GM11168 (cell line): ENCODE measurements around the gene DLG2.

Source experiments
- in situ Hi-C: fragments of 300-500 bp; cut with MboI; formaldehyde crosslinking; loops from one replicate; pipeline ENCODE4 v1.12.0; 2022; ENCODE audit warnings: low sequenced_read_pairs; ENCODE audit not compliant: unreplicated experiment

Gene DLG2

DNA sequence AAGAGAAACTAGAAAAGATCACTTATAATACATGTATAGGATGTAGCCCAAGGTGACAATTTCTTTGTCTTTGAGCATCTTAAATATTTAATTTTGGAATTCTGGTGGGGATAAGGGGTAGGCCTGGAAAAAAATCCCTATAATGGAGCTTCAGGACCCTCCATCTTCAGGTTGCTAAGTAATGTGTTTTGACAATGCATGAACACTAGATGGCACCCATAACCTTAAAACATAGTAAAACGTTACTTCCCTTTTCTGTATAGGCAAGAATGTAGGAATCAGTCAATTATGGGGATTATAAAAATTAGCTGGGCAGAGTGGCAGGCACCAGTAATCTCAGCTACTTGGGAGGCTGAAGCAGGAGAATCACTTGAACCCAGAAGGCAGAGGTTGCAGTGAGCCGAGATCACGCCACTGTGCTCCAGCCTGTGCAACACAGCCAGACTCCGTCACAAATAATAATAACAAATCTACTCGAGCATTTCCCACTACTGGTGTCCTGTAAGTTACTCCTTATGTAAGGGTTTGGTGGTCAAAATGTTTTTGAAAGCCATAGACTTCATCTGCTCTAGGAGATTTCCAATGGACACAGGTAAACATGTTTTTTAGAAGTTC, 1799.1 kb downstream of the DLG2 start:
- in situ Hi-C loops, result loop anchor here (25.0 kb wide), 1 partner anchor 734 kb away; no protein-coding TSS in a partner anchor

DNA sequence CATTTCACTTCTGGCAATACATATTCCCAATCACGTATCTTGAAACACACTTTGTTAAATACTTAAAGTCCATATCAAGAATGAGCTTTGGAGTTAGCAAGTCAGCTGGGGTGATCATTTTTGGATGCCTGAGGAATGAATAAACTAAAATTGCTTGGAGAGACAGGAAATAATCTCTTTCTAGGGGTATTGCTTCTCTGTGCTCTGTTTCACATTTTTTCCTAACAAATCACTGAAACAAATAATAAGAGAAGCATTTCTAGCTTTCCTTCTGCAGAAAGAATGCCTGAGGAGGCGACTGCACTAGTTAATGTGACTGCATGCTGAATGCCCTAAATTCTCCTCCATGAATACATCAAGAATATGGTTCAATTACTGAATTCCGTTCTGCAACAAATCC, 1799.6 kb downstream of the DLG2 start:
- in situ Hi-C loops, result loop anchor here (25.0 kb wide), 1 partner anchor 735 kb away; no protein-coding TSS in a partner anchor

DNA sequence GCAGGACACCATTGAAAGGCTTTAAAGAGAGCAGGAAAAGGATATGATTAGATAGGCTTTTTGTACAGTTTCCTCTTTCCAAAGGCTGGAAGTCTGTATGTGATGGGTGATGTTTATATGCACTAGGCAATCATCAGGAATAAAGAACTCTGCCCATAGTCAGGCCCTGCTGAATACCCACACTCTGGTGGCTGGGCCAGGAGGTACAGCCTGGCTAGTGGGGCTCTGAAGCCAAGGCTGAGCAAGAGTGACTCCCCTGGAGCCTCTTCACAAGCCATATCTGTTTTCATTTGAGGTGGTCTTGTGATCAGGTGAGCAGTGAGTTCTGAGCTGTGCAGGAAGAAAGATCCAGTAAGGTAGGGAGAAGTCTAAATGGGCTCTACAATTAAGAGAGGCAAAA, 1801.1 kb downstream of the DLG2 start:
- in situ Hi-C loops, result loop anchor here (25.0 kb wide), 1 partner anchor 736 kb away; no protein-coding TSS in a partner anchor

DNA sequence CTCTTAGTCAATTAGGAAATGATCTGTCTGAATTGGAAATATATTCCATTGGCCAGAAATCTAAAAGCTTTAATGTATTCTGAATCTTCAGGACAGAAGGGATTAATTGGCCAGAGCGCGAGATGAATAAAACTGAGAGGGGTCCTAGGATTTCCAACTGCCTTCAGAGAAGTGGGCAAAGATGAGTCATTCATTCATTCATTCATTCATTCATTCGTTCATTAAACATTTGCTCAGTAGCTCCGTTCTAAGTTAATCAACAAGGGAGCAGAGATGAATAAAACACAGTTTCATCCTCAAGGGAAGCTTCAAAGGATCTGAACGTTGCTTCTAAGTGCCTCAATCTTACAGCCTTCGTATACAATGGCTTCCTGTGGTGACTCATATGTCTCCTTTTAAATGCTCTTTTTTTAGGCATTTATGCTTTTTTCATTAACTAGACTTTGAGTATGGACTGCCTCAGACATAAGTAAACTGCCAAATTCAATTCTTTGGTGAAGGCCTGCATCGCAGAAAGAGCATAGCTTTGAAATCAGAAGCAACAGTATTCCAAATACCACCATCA, 1803.6 kb downstream of the DLG2 start:
- in situ Hi-C loops, result loop anchor here (25.0 kb wide), 1 partner anchor 961 kb away; no protein-coding TSS in a partner anchor

DNA sequence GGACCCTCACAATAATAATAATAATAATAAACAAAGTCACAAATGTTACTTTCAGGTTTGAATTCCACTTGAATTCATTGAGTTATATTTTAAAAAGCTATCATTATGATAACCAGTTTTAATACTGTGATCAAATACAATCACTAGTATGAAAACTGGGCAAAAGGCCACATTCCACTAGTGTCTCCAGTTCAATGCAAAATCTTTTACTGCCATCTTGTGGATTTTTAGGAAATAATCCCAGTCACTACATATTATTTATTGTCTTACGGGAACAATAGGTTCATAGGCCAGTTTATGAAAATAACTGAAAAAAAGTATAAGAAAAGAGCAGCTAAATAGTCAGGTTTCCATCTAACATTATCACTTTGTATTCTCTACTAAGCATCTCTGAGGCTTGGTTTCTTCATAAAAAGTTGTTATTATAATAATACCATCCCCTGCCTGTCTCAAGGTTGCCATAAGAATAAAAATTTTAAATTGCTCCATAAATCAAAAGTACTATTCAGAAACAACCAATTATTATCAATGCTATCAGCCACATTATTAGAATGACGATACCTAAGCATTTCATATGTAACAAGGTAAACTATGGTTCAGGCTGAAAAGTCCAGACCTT, 1807.1 kb downstream of the DLG2 start:
- in situ Hi-C loops, result loop anchor here (25.0 kb wide), 1 partner anchor 958 kb away; no protein-coding TSS in a partner anchor

DNA sequence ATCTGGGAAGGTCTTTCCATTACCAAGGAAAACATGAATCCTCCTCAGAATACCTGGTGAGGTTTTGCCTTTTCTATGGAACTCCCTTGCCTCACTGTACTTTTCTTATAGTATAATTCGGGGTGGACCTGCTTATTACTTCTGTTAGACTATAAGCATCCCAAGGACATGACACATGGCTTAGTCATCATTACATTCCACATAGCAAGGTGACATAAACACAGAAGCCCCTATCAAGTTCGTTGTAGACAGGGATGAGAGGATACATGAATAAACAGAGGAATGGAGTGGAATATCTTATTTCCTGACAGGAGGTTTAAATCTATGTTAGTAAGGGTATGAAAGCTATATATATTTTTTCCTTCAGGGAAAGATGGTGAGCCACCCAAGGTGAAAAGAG, 1808.8 kb downstream of the DLG2 start:
- in situ Hi-C loops, result loop anchor here (25.0 kb wide), 1 partner anchor 956 kb away; no protein-coding TSS in a partner anchor

DNA sequence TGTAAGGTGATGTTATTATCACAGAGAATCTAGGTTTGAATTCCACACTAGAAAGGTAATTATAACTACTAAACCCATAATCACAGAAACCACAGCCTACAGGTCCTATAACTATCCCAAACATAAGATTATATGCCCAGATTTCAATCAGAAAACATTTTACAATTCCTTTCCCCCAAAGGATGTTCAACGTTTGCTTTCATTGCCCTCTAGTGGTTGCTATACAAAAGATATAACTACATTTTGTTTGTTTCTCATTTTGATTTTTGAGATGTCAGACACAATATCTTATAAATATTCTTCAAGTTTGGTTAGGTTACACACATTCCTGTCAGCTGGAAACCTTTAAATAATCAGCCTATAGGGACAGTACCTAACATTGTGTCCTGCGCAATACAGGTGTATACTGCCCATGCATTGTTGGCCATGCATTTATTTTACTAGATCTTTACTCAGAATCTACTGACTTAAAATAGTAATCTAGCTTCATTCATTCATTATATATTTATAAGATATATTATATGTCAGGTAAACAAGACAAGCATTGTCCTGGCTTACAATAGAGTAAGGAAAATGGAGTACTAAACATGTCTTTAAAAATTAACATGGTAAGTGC, 1810.5 kb downstream of the DLG2 start:
- in situ Hi-C loops, result loop anchor here (25.0 kb wide), 1 partner anchor 954 kb away; no protein-coding TSS in a partner anchor

DNA sequence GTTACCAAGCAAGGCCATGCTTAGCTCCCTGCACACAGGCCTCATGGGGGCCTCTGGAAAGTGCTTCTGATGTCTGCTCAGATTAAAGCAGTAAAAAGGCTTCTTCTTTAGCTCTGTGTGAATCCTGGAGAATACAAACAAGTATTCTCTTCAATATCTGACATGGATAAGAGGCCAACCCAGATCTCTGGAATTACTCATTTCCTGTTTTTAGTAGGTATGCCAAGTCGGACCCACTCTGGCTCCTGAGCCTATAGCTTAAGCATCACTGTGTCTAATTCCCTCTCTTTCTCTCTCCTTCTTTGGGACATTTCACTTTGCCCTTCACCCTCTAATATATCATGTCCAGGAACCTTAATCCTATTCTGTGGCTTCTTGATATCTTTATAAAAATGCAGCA, 1811.4 kb downstream of the DLG2 start:
- in situ Hi-C loops, result loop anchor here (25.0 kb wide), 1 partner anchor 953 kb away; no protein-coding TSS in a partner anchor

DNA sequence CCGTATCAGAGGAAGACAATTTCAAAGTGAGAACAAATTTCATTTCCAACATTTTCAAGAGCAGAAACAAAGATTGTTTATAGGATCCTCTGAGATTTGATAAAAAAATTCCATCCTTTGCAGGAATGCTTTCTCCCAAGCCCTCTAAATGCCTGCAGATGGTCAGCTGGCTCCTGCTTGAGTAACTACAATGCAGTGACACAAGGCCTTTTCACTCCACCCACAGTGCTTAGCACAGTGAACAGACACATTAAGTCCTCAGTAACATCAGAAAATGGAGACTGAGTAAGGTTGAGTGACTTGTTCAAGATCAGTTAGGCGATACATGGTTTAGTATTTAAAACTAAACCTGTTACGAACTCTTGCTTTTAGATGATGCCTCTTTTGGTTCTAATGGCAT, 1813.8 kb downstream of the DLG2 start:
- in situ Hi-C loops, result loop anchor here (25.0 kb wide), 1 partner anchor 951 kb away; no protein-coding TSS in a partner anchor

DNA sequence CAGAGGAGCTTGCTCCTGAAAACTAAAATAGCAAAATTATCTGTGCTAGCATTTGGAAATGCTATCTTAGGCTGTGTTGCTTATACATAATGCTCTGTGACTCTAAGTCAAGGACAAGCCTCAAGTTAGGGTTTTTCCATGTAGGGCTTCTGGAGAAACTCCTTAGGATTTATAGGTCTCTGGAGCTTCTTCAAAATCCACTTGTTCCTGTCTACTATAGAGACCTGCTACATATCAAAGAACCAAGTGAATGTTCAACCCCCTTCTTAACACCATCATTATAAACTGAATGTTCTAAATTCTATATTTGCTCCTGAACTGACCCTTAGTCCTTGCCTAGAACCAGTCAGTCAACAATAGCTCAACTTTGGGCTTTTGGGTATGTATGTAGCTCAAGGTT, 1817.9 kb downstream of the DLG2 start:
- in situ Hi-C loops, result loop anchor here (5.0 to 25.0 kb wide), 2 partner anchors 507 to 947 kb away; no protein-coding TSS in a partner anchor

DNA sequence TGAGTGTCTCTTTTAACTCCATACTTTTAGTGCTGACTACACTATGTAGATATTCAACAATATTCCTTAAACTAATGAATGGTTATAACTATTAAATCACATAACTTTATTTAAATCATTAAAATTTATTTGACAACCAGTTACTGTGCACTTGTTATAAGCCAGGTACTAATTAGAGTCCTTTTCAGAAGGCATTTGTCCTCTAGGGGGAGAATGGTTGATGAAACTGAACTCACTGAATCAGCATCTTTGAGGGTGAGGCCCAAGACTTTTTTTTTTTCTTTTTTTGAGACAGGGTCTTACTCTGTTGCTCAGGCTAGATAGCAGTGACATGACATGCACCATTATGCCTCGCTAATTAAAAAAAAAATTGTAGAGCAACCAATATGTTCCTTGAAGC, 1825.3 kb downstream of the DLG2 start:
- in situ Hi-C loops, result loop anchor here (25.0 kb wide), 1 partner anchor 939 kb away; no protein-coding TSS in a partner anchor

DNA sequence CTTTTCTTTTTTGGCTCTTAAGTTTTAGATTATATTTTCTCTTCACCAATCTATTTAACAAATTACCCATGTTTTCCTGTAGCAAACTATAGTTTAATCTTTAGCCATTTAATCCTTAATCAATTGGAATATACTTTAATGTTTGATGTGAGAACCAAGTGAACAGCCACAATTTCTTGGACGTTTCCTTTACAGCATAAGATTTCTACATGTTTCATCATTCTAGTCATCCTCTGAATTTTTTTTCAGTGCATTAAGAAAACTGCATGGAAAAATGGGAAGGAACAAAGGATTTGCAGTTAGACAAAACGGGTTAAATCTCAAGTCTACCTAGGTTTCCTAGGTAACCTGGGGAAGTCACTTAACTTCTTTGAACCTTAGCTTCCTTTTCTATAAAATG, 1833.8 kb downstream of the DLG2 start:
- in situ Hi-C loops, result no loop called here

DNA sequence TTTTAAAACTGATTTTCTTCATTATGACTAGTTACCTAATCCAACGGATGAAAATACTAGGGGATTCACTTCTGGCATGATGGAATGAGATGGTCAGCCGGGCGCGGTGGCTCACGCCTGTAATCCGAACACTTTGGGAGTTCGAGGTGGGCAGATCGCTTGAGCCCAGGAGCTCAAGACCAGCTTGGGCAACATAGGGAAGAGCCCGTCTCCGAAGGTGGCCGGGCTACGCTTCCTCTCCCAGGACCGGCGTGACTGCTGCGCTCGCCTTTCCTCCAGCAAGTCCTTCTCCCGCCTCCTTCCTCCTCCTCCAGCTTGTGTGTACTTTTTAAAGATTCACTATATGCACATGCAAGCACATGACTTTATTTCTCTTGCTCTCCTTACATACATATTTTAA, 1835.6 kb downstream of the DLG2 start:
- in situ Hi-C loops, result no loop called here

DNA sequence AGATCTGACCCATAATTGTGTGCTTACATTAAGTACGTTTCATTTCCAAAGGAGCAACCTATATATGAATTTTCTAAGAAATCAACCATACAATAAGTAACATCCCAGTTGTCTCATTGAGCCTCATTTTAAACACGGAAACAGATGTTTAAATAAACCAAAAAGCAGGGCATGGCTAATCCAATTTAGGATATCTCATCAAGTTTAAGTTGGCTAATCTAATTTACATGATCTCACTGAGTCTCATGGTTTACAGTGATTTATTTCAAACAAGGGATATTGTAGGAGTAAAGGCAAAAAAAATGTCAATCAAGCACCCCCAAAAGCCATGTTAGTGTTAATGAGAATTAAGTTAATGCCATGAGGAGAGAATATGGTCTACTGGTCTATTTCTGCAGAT, 1841.2 kb downstream of the DLG2 start:
- in situ Hi-C loops, result no loop called here

DNA sequence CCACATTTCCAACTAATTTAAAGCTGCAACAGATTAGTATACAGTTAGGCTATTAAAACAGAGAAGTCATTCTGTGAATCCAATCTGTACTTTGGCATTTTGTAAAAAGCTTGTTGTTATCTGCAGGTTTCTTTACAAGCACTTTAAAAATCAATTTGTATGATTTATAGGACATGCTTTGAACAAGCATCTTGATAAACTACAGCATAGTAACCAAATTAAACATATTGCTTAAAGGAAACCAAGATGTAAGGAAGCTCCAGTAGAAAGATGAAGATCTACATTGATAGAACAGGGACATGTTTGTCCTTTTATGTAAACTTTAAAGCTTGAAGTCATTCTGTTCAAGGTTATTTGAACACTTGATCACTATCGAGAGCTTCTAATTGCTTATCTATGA, 1842.7 kb downstream of the DLG2 start:
- in situ Hi-C loops, result no loop called here

DNA sequence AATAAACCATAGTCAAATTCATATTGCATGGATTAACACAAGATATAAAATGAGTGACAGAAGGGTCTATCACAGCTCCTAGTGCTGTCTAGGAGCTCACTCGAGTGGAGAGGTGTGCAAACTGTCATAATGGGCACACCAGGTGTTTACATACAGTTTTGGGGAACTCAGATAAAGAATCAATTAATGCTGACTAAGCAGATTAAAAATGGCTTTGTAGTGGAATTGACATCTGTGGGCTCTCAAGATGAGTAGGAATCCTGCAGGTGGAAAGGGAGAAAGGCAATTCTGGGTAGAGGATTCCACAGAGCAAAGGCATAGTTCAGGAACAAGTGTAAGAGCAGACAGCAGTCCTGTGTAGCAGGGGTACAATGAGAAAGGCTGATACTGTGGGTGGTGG, 1844.8 kb downstream of the DLG2 start:
- in situ Hi-C loops, result no loop called here

DNA sequence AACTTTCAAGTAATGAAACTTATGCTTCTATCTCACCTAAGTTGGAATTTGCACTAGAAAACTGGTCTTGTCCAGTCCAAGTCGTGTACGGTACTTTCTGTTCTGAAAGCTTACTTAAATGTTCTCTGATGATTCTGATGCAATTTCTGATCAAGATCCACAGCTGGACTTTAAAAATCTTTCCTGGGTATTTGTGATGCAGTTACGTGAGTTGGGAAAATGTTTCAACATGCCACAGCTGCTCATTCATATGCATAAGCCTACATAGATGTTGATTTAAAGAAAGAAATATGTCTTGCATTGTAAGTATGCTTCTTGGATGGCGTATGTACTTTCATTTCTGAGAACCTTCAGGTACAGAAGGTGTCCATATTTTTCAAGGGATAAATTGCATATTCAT, 1847.3 kb downstream of the DLG2 start:
- in situ Hi-C loops, result no loop called here

DNA sequence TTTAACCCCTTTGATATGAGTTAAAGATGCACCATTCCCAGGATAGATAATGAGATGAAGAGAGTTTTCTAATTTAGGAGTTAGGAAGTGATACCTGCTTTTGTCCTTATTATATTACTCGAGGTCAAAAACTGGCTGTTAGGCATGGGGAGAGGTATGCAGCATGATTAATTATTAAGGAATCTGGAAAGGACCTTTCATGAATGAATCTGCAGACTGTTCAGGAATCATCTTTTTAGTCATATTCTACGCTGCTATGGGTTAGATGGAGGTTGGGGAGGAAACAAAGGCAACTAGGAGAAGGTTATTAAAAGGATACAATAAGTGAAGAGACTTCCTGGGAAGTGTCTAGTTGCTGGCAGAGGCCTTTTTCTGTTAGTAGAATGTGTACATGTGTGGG, 1848.5 kb downstream of the DLG2 start:
- in situ Hi-C loops, result no loop called here

DNA sequence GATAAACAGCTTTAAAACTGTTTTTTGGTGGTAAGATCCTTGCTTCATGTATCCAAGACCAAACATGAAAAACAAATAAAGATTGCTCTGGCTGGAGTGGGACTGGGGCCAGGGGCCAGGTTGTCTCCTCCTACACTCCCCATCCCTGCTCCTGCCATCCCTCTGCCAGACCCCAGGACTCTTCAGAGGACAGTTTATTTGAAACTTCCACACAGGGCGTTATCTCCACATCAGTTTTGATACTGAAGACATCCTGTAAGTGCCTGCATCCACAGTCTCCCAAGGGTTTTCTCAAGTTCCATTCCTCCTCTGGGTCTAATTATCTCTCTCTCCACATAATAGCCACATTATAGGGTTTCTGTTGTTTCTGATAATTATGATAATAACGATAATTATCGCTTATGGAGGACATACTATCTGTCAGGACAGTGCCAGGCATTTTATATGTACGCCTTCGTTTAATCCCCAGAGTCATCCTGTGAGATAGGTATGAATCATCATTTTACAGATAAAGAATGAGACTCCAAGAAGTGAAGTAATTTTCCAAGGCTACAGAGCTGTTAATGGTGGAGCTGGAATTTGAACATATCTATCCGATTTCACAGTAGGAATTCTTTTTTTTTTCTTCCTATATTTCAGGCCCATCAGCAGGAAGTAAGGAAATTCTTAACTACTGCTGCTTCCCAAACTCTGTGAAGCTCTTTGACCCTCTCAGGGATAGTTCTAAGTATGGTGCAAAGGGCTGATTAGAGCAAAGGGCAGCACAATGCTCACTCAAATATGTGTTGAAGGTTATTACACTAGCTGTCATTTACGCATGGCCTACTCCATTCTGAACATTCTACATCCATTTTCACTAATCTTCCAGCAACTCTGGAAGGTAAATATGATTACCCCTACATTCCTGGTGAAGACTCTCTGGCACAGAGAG, 1852.9 kb downstream of the DLG2 start:
- in situ Hi-C loops, result no loop called here

DNA sequence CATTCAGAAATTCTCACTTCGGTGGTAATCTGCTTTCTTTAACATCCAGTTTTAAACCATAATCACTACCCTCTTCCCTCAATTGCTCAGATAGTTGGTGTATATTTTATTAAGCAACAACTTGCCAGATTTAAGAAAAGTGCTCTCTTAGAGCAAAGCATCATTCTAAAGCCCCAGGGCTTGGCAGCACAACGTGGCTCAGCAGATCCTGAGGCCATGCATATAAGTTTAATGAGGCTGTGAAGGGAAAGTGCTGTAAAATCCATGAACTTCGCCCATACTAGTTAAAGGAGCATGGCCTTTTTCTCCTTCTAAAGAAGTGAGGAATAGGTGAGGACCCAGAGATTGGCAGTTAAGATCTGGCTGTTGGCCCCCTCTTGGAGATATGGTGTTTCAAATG, 1858.7 kb downstream of the DLG2 start:
- in situ Hi-C loops, result no loop called here
